Measurements from ENCODE around the gene USP16.

Gene USP16

DNA sequence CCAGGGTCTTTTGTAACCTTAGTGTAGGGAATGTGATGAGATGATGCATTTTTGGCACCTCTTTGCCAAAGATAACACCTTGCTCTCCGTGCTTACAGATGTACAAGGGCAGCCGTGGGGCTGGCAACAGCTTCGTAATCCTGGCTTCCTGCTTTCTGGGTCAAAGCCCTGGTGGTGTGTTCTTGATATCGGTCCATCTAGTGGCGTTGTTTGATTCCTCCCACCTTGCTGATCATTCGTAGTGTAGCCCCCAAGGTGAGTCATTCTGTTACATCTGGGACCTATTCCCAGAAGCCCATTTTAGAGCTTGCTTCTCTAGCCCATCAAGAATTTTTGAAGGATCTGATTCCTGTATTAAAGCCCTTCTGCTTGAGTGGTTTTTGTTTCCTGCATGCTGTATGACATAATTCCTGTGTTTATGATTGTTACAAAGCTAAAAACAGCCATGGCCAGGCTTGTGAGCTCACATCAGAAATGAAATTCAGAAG, 56.0 kb downstream of the USP16 start:
- DNase-seq (ENCODE audit: low read depth), result peak; percentile 54
- TF ChIP-seq, protein P1, sequence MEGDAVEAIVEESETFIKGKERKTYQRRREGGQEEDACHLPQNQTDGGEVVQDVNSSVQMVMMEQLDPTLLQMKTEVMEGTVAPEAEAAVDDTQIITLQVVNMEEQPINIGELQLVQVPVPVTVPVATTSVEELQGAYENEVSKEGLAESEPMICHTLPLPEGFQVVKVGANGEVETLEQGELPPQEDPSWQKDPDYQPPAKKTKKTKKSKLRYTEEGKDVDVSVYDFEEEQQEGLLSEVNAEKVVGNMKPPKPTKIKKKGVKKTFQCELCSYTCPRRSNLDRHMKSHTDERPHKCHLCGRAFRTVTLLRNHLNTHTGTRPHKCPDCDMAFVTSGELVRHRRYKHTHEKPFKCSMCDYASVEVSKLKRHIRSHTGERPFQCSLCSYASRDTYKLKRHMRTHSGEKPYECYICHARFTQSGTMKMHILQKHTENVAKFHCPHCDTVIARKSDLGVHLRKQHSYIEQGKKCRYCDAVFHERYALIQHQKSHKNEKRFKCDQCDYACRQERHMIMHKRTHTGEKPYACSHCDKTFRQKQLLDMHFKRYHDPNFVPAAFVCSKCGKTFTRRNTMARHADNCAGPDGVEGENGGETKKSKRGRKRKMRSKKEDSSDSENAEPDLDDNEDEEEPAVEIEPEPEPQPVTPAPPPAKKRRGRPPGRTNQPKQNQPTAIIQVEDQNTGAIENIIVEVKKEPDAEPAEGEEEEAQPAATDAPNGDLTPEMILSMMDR (IDR thresholded peaks at IDR 0.05; ENCODE audit: insufficient read depth, low read depth, low read length, missing control alignments), result no peak
- peak overlapping the region; percentile 47 for H3K4me3 ChIP-seq (ENCODE audit: low read depth, low read length)

DNA sequence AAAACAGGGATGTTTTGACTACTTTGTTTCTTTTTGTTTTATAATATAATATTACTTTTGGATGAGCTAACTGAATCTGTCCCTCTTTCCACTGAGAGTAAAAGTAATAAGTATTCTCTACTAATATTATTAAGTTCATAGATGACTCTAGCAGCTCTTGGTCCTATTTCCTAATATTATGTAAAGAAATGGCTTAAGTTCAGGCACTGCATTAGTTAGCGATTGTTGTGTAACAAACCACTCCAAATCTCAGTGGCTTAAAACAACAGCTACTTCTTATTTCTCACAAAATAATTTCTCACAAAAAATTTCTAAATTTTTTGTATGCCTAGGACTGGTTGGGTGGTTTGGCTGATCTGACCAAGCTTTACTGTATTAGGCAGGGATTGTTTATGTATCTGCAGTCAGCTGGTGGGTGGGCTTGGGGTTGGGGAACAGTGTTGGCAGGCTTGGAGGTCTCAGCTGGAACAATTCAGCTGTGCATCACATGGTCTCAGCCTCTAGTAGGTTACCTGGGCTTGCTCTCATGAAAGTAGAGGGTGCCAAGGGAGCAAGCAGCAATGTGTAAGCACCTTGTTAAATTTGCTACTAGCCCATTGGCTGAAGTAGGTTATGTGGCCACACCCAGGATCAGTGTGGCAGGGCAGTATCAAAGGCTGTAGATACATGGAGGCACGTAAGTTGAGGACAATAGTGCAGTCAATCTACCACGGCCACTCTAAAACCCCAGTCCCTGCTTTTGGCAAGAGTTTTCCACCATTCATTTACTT, 57.8 kb downstream of the USP16 start:
- TF ChIP-seq, protein P1 (IDR thresholded peaks at IDR 0.05; ENCODE audit: insufficient read depth, low read depth, low read length, missing control alignments), result no peak

DNA sequence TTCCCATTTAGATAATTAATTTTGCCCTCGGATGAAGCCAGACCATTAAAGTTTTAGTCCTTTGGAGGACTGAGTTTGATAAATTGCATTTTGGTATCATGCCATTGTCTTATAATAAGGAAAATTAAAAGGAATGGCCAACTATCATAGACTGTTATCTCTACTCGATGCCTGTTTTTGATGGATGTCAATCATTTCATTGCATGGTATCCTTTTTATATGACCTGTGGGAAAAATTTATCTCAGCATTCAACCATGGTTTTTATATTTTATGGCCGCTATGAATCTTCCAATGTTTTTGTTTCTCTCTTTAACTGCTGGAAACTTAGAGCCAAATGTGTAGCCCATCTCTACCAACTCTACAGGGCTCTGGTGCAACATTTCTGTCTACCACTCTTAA, 58.8 kb downstream of the USP16 start:
- no peak for DNase-seq (ENCODE audit: low read depth)
- TF ChIP-seq, protein P1 (IDR thresholded peaks at IDR 0.05; ENCODE audit: insufficient read depth, low read depth, low read length, missing control alignments), result no peak
- no peak overlapping the region for H3K4me3 ChIP-seq (ENCODE audit: low read depth, low read length)

More for the DNA sequence above, 57.8 kb downstream of the USP16 start:
- DNase-seq (ENCODE audit: low read depth), result no peak
- no peak overlapping the region for H3K4me3 ChIP-seq (ENCODE audit: low read depth, low read length)

DNA sequence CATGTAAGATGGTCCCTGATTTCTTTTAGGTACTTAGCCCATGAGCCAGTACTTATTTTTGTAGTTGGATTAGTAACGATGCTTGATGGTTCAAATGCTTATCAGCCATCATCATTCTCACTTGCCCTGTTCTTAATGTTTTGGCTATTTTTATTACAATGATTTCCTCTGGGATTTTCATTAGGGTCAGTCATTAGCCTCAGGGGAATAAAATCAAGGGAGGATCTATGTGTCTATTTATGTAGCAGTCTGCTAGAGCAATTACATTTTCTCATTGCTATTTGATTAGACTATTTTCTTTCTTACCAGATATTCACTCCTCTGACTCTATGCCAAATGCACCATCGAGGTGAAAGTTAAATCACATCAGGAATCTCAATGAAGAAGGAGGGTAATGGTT, 59.9 kb downstream of the USP16 start:
- TF ChIP-seq, protein P1 (IDR thresholded peaks at IDR 0.05; ENCODE audit: insufficient read depth, low read depth, low read length, missing control alignments), result no peak
- no peak for DNase-seq (ENCODE audit: low read depth)
- no peak overlapping the region for H3K4me3 ChIP-seq (ENCODE audit: low read depth, low read length)

DNA sequence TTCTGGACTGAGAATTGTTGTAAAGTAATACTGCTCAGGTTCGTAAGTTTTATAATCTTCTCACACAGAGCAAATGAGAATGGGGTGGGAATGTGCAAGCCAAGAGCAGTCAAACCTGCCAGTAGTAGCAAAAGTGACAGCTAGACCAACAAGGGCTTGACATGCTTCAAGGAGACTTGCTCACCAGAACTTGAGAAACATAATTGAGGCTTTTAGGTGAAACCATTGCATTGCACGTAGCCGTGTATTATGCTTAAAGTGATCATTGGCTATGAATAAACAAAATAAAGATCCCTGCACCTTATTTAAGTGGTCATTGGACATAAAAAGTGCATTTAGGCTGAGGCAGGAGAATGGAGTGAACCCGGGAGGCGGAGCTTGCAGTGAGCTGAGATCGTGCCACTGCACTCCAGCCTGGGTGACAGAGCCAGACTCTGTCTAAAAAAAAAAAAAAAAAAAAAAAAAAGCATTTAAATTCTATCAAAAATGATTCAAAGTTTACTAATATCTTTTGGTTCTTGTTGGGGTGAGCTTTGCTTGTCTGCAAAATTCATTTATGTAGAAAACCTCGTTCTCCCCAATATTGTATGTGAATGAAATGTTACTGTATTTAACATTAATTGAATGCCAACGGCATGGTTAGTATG, 60.8 kb downstream of the USP16 start:
- TF ChIP-seq, protein P1 (IDR thresholded peaks at IDR 0.05; ENCODE audit: insufficient read depth, low read depth, low read length, missing control alignments), result no peak
- no peak overlapping the region for H3K4me3 ChIP-seq (ENCODE audit: low read depth, low read length)
- DNase-seq (ENCODE audit: low read depth), result no peak

DNA sequence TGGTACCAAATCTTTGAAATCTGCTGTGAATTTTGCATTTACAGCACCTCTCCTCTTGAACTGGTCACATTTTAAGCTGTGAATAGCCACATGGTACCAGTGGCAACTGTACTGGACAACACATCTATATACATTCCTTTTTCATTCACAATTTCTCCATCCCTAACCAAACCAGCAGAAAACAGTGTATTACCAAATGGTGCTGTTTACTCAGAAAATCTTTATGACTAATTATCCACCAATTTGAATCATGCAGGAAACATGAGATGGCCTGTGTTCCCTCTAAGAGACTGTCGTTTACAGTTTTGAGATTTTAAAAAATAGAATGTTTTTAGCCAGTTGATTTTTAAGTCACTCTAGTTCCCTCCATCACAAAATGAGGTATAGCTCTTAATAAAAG, 66.6 kb downstream of the USP16 start:
- no peak for DNase-seq (ENCODE audit: low read depth)
- TF ChIP-seq, protein P1 (IDR thresholded peaks at IDR 0.05; ENCODE audit: insufficient read depth, low read depth, low read length, missing control alignments), result no peak
- H3K4me3 ChIP-seq (ENCODE audit: low read depth, low read length), result no peak overlapping the region
